KMS-11 (cell line): Measurements from ENCODE around the gene IGFBP6.

Experiments
- H2AFZ ChIP-seq: fragments of 200-600 bp; sonication (generic); 2 replicates; pipeline ENCODE4 v1.6.1; 2016; ENCODE audit warnings: antibody characterized with exemption, mixed run types, low read depth
- H3K27ac ChIP-seq: fragments of 200-600 bp; sonication (generic); 2 replicates; pipeline ENCODE4 v1.6.1; 2016; ENCODE audit warnings: mild to moderate bottlenecking, mixed run types
- H3K27me3 ChIP-seq: fragments of 200-600 bp; sonication (generic); 2 replicates; pipeline ENCODE4 v1.6.1; 2017; ENCODE audit warnings: mild to moderate bottlenecking, low read depth, mixed run types, moderate library complexity; ENCODE audit not compliant: insufficient read depth
- H3K36me3 ChIP-seq: fragments of 200-600 bp; sonication (generic); 2 replicates; pipeline ENCODE4 v1.6.1; 2017; ENCODE audit warnings: mild to moderate bottlenecking, mixed run types; ENCODE audit not compliant: insufficient read depth
- H3K4me1 ChIP-seq: fragments of 200-600 bp; sonication (generic); 2 replicates; pipeline ENCODE4 v1.6.1; 2016; ENCODE audit warnings: mild to moderate bottlenecking, low read depth, mixed run types; ENCODE audit not compliant: poor library complexity, severe bottlenecking
- H3K4me2 ChIP-seq: fragments of 200-600 bp; sonication (generic); 2 replicates; pipeline ENCODE4 v1.7.0; 2016; ENCODE audit warnings: mild to moderate bottlenecking, mixed run types
- H3K4me3 ChIP-seq: fragments of 200-600 bp; sonication (generic); IDR thresholded peaks from 2 replicates; pipeline ENCODE4 v1.6.1; 2017; ENCODE audit warnings: low read depth, low read length, mixed read lengths; ENCODE audit not compliant: insufficient read depth
- H3K79me2 ChIP-seq: fragments of 200-600 bp; sonication (generic); 2 replicates; pipeline ENCODE4 v1.6.1; 2016; ENCODE audit warnings: low read depth, mixed run types; ENCODE audit not compliant: insufficient read depth
- H3K9ac ChIP-seq: fragments of 200-600 bp; sonication (generic); 2 replicates; pipeline ENCODE4 v1.6.1; 2016; ENCODE audit warnings: mild to moderate bottlenecking, mixed run types
- H4K20me1 ChIP-seq: fragments of 200-600 bp; sonication (generic); 2 replicates; pipeline ENCODE4 v1.6.1; 2016; ENCODE audit warnings: mild to moderate bottlenecking, mixed run types; ENCODE audit not compliant: insufficient read depth
- CTCF ChIP-seq: fragments of 200-600 bp; sonication (generic); conservative IDR thresholded peaks from 2 replicates; pipeline ENCODE4 v1.6.1; 2017; ENCODE audit warnings: low read depth, mild to moderate bottlenecking, antibody characterized with exemption, low read length, moderate library complexity, mixed read lengths

IGFBP6 gene

GRCh38 chr12:53077030-53077429 is 20.4 kb upstream of the IGFBP6 start:
- peaks cover 7% of the 10 kb centered on the region; the same call in 1 of the 2 replicates for H3K36me3 ChIP-seq
- H3K4me1 ChIP-seq, result peaks cover 9% of the 10 kb centered on the region
- no peak for TF ChIP-seq CTCF
- H2AFZ ChIP-seq, result no peak overlapping the region
- no peak overlapping the region for H3K27ac ChIP-seq
- no peaks in the 10 kb centered on the region for H3K27me3 ChIP-seq
- peaks cover 9% of the 10 kb centered on the region; the same call in 1 of the 2 replicates for H3K79me2 ChIP-seq
- no peak overlapping the region for H3K4me3 ChIP-seq
- H3K9ac ChIP-seq, result no peak overlapping the region
- H4K20me1 ChIP-seq, result no peaks in the 10 kb centered on the region
- no peak overlapping the region for H3K4me2 ChIP-seq

GRCh38 chr12:53078425-53079225 is 18.8 kb upstream of the IGFBP6 start:
- H3K4me2 ChIP-seq, result peak overlapping the region; percentile 78
- peaks cover 9% of the 10 kb centered on the region; the same call in 1 of the 2 replicates for H3K79me2 ChIP-seq
- peak overlapping the region; percentile 96 for H2AFZ ChIP-seq
- TF ChIP-seq CTCF, result 0 out of 2 replicates have a peak, but pooled peaks have one; percentile 9
- H4K20me1 ChIP-seq, result no peaks in the 10 kb centered on the region
- peaks cover 7% of the 10 kb centered on the region; the same call in 1 of the 2 replicates for H3K36me3 ChIP-seq
- peak overlapping the region; percentile 56 for H3K27ac ChIP-seq
- no peaks in the 10 kb centered on the region for H3K27me3 ChIP-seq
- H3K4me1 ChIP-seq, result peaks cover 9% of the 10 kb centered on the region
- H3K4me3 ChIP-seq, result no peak overlapping the region
- peak overlapping the region; percentile 65; the same call in 1 of the 2 replicates for H3K9ac ChIP-seq

- TF ChIP-seq CTCF, result no peak
- Histone ChIP-seq H3K27ac (peak within 1 kb of the TSS; percentile 56), H3K27me3 (no peaks in the 10 kb centered on the region), H3K36me3 (peaks cover 7% of the 10 kb centered on the region; the same call in 1 of the 2 replicates), H3K4me1 (peaks cover 9% of the 10 kb centered on the region), H4K20me1 (no peaks in the 10 kb centered on the region), H3K4me2 (peak within 1 kb of the TSS; percentile 90), H3K9ac (peak within 1 kb of the TSS; percentile 65; the same call in 1 of the 2 replicates), H3K4me3 (no peak within 1 kb of the TSS), H3K79me2 (peaks cover 9% of the 10 kb centered on the region; the same call in 1 of the 2 replicates), H2AFZ (peak within 1 kb of the TSS; percentile 96)
These were observed 18.0 kb upstream of the IGFBP6 start, which contains the start of gene SPRYD3 for GRCh38 chr12:53079226-53080117. Gene SPRYD3, minus strand, starts transcription at chr12:53079390. Its CDS starts 57 bp downstream, at chr12:53079333.

GRCh38 chr12:53082637-53083175 is 14.8 kb upstream of the IGFBP6 start:
- no peak for TF ChIP-seq CTCF
- Histone ChIP-seq H4K20me1 (no peaks in the 10 kb centered on the region), H3K79me2 (peaks cover 5% of the 10 kb centered on the region; the same call in 1 of the 2 replicates), H3K27me3 (no peaks in the 10 kb centered on the region), H3K9ac (no peak overlapping the region), H3K4me2 (no peak overlapping the region), H3K27ac (no peak overlapping the region), H3K36me3 (no peaks in the 10 kb centered on the region), H3K4me3 (no peak overlapping the region), H2AFZ (no peak overlapping the region), H3K4me1 (peaks cover 9% of the 10 kb centered on the region)
